ENCODE data around the gene LSR. TPM values are rescaled to one million over a fixed set of nuclear protein-coding genes. Genes with fewer than 3 reads are reported as not detected.

Gene LSR
- total and polyA plus RNA-seq, 2 of the 4 experiments (the other 2 are of a cell fraction): 0.18 to 0.44 TPM

GRCh38 chr19:35298561-35298972 is 49.8 kb downstream of the LSR start:
- no peak overlapping the region for H2BK15ac ChIP-seq (ENCODE audit: low read depth, low read length)
- H4K5ac ChIP-seq (ENCODE audit: low read depth, low read length): no peak overlapping the region
- H2AK5ac ChIP-seq (ENCODE audit: low read depth, low read length): no peak overlapping the region
- ChIA-PET POLR2A (ENCODE audit: unreplicated experiment) (no interaction called here), CTCF (no interaction called here)
- no peak overlapping the region for H3K56ac ChIP-seq (ENCODE audit: extremely low read depth, insufficient read depth, low read length)
- H4K91ac ChIP-seq (ENCODE audit: insufficient read depth, low read depth, low read length): no peak overlapping the region
- peaks cover 15% of the 10 kb centered on the region for H3K9me1 ChIP-seq (ENCODE audit: insufficient read depth, low read length)
- peak overlapping the region; percentile 93 for H2BK5ac ChIP-seq (ENCODE audit: low read depth, low read length, poor library complexity, severe bottlenecking)
- no peak for ATAC-seq (ENCODE audit: low read depth)
- no peak overlapping the region for H3K23ac ChIP-seq (ENCODE audit: low read depth, low read length)
- H4K8ac ChIP-seq (ENCODE audit: low read depth in 2 of 2, low read length in 2 of 2): no peak overlapping the region
- H3K27me3 ChIP-seq (ENCODE audit: control insufficient read depth, insufficient read depth, low read length): peaks cover 16% of the 10 kb centered on the region
- peak overlapping the region; percentile 43 for H2AFZ ChIP-seq (replicated peaks; ENCODE audit: low read length, poor library complexity)
- no peaks in the 10 kb centered on the region for H3K9me3 ChIP-seq (ENCODE audit: control insufficient read depth, insufficient read depth, low read length)
- WGBS, 2 experiments (ENCODE audit: extremely low coverage in 2 of 2, insufficient read length in 1 of 2): 87 to 100% methylated on average over 2 to 5 of the region's 5 CpGs
- H3K4ac ChIP-seq (ENCODE audit: low read depth, low read length): no peak overlapping the region
- H2BK120ac ChIP-seq (ENCODE audit: low read depth, low read length): no peak overlapping the region
- no peak overlapping the region for H3K4me2 ChIP-seq (ENCODE audit: low read depth, low read length)
- H3K18ac ChIP-seq (ENCODE audit: low read depth, low read length): no peak overlapping the region
- intact Hi-C loops (cut with micrococcal nuclease) (no loop called here), dilution Hi-C loops (cut with HindIII; ENCODE audit: low sequenced_read_pairs, unreplicated experiment) (no loop called here), in situ Hi-C loops (cut with MboI; ENCODE audit: low sequenced_read_pairs) (no loop called here)
- no peak overlapping the region for H3K14ac ChIP-seq (replicated peaks; ENCODE audit: low read depth, low read length)
- peak overlapping the region; percentile 28 for H2AK9ac ChIP-seq (replicated peaks; ENCODE audit: low read depth, low read length, poor library complexity)
- no peaks in the 10 kb centered on the region for H3K4me1 ChIP-seq (ENCODE audit: control insufficient read depth, insufficient read depth, low read length)
- no peak overlapping the region for H3K9ac ChIP-seq (ENCODE audit: low read depth, low read length)
- no peak overlapping the region for H3K4me3 ChIP-seq (ENCODE audit: insufficient read depth, low read depth, low read length)
- no TSS peak for BruUV-seq (replicated peaks)
- no peak for DNase-seq
- no peak overlapping the region for H3K27ac ChIP-seq (ENCODE audit: insufficient read depth, low read length)
- TF ChIP-seq MAFK (IDR thresholded peaks at IDR 0.05; ENCODE audit: low read depth, low read length): no peak
- TF ChIP-seq RFX5 (IDR thresholded peaks at IDR 0.05; ENCODE audit: low read depth, low read length): no peak
- no peak for TF ChIP-seq FOS (IDR thresholded peaks at IDR 0.05; ENCODE audit: low read depth, low read length)
- no peak for TF ChIP-seq NFE2L2 (IDR thresholded peaks at IDR 0.05; ENCODE audit: low read depth, low read length)
- TF ChIP-seq RAD21 (IDR thresholded peaks at IDR 0.05; ENCODE audit: low read length): no peak
- no peak for TF ChIP-seq MAZ (IDR thresholded peaks at IDR 0.05; ENCODE audit: borderline replicate concordance, low read depth, low read length)
- no peak for TF ChIP-seq CHD1 (IDR thresholded peaks at IDR 0.05; ENCODE audit: low read depth, low read length)
- no peak for TF ChIP-seq MXI1 (IDR thresholded peaks at IDR 0.05; ENCODE audit: borderline replicate concordance, low read depth, low read length)
- TF ChIP-seq, protein P1, sequence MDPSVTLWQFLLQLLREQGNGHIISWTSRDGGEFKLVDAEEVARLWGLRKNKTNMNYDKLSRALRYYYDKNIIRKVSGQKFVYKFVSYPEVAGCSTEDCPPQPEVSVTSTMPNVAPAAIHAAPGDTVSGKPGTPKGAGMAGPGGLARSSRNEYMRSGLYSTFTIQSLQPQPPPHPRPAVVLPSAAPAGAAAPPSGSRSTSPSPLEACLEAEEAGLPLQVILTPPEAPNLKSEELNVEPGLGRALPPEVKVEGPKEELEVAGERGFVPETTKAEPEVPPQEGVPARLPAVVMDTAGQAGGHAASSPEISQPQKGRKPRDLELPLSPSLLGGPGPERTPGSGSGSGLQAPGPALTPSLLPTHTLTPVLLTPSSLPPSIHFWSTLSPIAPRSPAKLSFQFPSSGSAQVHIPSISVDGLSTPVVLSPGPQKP (IDR thresholded peaks at IDR 0.05; ENCODE audit: borderline replicate concordance, low read depth, low read length): no peak
- TF ChIP-seq SMC3 (IDR thresholded peaks at IDR 0.05; ENCODE audit: low read depth, low read length): no peak
- no peak for TF ChIP-seq POLR2A (IDR thresholded peaks at IDR 0.05; ENCODE audit: low read depth, low read length)
- TF ChIP-seq CEBPB (IDR thresholded peaks at IDR 0.05; ENCODE audit: low read depth, low read length): no peak
- TF ChIP-seq CTCF (conservative IDR thresholded peaks at IDR 0.05; ENCODE audit: low read depth, low read length): no peak
- no peak for TF ChIP-seq USF2 (IDR thresholded peaks at IDR 0.05; ENCODE audit: low read depth, low read length)
- no peak for TF ChIP-seq BHLHE40 (IDR thresholded peaks at IDR 0.05; ENCODE audit: low read depth, low read length)
- TF ChIP-seq RCOR1 (IDR thresholded peaks at IDR 0.05; ENCODE audit: insufficient replicate concordance, low read length): no peak
- no peaks in the 10 kb centered on the region for H3K79me1 ChIP-seq (ENCODE audit: low read depth in 1 of 2, low read length in 2 of 2)
- no peak overlapping the region for H2BK20ac ChIP-seq (ENCODE audit: low read depth, low read length)
- no peaks in the 10 kb centered on the region for H4K20me1 ChIP-seq (ENCODE audit: insufficient read depth, low read length)
- no peaks in the 10 kb centered on the region for H3K36me3 ChIP-seq (ENCODE audit: control insufficient read depth, insufficient read depth, low read length)

All from IMR-90 (cell line).